Stimulated activated CD4-positive, alpha-beta T cell treated with anti-CD3 and anti-CD28 coated beads, Interleukin-2, amount 100 ng/mL, for 4 hours (primary cell): ENCODE results near the gene OR1F1.
"Not testable (repeated sequence)": the region's sequence is repeated elsewhere in the genome, so short reads cannot be mapped to it uniquely, and the experiment has no call there.

Source experiments
- DNase-seq: peaks from one replicate; pipeline ENCODE4 v3.0.0-alpha.2; 2020; ENCODE audit warnings: low read depth

OR1F1 gene

DNA sequence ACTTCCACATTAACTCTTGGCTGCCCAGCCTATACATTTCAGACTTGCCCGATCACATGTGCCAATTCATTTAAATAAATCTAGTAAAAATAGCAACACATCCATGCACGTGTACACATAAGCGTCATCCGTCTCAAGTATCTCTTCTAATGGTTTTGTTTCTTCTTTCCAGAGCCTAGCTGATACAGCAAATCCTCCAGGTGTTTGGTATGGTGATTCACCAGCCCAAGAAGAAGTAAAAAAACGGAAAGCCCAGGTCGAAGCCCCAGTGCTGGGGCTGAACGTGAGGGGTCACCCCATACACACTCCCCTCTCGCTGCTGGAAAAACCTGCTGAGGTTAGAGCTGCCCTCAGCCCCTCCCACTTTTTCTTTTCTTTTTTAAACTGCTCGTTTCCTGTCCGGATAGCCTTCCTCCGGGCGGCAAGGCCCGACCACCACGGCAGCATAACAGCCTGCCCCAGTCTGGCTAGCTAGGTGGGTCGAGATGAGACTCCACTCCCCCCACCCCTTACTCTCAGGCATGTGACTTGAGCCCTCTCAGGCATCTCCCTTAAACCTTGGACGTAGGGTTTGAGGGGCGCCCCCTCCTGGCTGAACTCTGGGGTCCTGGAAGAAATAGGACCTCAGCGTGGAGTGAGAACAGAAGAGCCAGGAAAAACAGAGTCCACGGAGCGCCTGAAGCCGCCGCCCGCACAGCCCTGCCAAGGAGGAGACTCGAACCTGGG, 13.9 kb upstream of the OR1F1 start:
- no peak for DNase-seq

DNA sequence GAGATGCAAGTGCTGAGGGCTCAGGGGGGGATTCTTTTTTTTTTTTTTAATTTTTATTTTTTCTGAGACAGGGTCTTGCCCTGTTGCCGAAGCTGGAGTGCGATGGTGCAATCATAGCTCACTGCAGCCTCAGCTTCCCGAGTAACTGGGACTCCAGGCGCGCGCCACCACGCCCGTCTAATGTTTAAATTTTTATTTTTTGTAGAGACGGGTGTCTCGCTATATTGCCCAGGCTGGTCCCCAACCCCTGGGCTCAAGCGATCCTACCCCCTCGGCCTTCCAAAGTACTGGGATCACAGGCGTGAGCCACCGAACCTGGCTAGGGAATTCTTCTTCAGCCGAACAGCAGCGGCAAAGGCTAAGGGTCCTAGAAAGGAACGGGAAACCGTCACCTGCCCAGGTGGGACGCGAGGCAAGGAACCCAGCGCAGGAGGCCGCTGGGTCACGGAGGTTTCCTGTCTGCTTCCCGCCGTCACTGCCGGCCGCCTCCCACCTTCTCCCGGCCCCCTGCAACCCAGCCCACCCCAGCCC, 13.3 kb upstream of the OR1F1 start:
- no peak for DNase-seq

DNA sequence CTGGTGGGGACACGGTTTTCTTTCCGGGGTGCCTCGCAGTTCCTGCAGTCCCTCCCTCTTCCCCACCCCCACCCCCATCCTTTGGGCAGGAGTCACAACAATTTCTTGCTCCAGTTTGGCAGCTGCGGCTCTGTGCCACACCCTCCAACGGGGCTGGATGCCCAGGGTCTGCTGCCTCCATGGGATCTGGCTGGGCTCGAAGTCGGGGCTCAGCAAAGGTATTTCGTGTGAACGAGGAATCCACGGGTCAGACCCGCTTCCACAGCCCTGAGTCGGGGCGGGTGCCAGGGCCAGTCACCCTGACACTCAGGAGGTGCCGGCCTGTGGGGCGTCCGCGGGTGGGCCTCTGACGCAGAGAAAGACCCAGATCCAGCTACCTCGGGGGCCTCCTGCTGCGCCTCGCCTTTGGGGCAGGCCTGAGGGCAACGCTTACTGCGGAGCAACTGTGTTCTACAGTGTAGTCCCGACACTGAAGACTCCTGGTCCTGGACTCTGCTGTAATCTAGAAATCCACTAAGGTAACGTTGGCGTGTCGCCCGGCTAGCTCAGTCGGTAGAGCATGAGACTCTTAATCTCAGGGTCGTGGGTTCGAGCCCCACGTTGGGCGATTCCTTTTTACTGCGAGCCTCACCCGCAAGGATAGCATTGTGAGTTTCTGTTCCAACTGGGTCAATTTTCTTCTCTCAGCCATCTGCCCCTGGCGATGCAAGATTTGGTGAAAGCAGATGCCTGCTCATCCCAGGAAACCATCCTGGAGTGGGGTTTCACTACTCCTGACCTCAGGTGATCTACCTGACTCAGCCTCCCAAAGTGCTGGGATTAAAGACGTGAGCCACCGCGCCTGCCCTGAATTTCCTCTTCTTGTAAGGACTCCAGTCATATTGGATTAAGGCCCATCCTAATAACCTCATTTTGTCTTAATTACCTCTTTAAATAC, 12.6 kb upstream of the OR1F1 start:
- no peak for DNase-seq

DNA sequence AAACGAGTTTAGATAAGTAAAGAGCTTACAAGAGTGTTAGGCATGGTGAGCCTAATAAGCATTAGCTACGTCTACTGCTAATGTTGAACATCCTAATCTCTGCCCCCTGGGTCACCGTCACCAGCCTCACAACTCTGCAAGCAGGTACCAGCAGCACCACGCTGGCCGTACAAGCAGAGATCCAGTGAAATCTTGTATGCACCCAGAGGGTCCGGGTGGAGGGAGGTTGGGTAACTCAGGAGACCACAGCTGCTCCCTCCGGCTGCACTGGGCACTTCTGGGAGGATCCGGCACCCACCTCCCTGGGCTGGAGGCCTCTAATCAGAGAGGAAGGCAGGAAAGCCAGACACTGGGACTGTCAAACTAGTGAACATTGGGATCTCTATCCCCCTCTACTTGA, 8.4 kb upstream of the OR1F1 start:
- DNase-seq: no peak

DNA sequence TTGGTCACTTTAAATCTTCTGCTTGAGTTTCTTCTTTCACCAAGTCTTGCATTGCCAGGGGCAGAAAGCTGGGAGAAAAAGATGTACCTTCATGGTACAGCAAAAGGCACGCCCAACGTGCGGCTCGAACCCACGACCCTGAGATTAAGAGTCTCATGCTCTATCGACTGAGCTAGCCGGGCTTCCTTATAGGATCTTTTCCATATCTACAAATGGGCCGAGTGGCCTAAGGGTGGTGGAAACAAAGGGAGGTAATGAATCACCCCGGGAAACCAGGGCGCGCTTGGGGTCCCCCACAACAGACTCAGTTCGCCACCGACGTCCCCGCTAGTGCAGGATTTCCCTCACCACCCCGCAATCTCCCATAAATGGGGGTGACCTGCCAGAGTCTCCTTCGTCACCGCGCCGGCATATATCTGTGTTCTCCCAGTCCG, 7.5 kb upstream of the OR1F1 start:
- DNase-seq: no peak

DNA sequence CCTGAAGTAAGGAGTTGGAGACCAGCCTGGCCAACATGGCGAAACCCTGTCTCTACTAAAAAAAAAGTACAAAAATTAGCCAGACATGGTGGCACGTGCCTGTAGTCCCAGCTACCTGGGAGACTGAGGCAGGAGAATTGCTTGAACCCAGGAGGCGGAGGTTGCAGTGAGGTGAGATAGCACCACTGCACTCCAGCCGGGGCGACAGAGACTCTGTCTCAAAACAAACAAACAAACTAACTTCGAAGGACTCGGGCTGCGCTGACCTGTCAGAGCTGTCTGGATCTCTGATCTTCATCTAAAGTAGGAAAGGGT, 5.8 kb upstream of the OR1F1 start:
- not testable (repeated sequence) for DNase-seq

DNA sequence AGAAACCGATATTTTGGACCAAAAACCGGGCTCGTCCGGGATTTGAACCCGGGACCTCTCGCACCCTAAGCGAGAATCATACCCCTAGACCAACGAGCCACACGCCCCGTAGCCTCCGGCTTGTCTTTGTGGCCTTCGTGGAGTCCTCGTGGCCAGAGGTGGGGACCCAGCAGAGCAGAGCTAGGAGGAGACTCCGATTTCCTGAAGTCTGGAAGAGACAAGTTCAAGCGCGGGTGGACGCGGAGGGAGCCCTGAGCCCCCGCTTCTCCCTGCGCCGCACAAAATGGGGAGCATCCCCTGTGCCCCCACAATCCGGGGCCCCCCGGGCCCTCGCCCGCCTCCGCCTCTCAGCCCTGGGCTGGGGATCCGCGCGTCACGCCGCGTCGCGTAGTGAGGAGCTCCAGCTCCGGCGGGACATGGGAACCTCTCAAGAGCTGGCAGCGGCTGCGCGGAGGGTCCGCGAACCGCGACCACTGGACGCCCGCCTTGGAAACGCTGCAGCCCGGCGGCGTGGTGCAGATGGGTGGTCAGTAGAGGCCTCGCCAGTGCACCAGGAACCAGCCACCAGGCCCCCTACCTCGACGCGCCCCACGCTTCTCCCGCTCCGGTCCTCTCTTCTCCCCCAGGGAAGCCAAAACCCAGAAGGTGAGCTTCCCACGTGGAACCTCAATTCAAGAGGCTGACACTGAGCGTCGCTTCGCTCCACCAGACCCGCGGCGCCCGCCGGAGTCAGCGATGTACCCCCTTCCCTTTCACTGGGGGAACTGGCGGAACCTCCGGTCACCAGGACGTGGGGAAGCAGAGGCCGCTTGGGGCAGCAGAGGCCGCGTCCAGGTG, 5.2 kb upstream of the OR1F1 start:
- DNase-seq: no peak

DNA sequence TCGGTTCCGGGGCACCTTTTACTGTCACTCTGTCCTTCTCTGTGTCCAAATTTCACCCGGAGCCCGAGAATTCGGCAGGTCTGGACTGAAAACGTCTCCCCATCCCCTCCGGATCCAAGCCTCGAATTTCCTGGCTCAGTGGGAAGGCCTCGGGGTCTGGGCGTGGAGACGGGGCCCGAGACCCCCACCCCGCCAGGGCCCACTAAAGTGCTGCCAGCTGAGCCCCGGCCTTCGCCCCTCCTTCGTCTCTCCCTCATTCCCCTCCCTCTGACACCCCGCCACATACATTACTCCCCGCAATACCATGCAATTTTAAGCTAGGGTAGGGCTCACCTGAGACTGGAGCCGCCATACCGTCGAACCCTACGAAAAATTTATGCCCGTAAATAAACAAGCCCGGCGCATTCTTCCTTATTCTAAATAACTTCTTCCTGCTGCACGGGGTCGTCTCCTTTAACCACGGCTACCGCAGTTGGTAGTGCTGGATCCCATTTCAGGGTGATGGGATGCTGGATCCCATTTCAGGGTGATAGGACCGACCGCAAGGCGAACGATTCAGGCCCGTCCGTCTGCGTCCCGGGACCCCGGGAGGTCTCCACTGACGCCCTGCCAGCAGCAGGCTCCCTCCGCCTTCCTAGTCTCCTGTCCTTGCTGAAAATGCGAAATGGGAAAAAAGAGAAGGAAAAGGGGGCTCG, 4.4 kb upstream of the OR1F1 start:
- no peak for DNase-seq

DNA sequence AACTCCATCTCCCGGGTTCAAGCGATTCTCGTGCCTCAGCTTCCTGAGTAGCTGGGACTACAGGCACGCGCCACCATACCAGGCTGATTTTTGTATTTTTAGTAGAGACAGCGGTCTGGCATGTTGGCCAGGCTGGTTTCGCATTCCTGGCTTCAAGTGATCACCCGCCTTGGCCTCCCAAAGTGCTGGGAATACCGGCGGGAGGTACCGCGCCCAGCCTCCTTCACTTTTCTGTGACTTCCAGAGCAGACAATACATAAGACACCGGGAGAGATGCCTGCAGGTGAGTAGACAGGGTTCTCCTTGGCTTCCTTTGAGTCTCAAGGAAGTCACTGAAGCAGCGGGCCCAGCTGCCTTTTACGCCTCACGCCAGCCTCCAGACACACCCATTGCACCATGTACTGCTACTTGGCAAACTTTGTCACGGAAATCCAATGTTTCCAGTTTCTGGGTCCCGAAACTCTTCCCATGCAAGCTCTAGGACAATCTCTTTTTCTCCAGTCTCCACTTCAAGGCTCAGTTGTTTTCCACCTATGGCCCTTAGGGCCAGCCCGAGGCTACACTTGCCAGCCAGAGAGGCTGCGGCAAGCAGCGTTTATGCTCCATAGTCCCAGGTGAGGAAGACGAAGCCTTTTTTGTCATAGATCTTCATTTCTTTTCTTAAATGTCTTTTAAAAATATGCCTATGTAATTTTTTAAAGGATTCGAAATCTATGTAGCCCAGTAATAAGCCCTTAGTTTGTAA, 886 bp upstream of the OR1F1 start:
- DNase-seq: no peak

DNA sequence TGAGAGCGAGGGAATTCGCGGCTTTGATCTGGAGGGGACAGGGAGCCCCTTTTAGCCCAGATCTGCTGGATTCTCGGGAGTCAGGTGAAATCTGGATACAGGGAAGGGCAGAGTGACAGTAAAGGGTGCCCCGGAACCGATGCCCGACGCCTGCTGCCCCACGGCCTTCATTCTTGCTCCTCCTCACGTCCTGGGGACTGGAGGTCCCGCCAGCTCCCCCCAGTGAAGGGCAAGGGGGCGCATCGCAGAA, 596 bp downstream of the OR1F1 start:
- DNase-seq: no peak

DNA sequence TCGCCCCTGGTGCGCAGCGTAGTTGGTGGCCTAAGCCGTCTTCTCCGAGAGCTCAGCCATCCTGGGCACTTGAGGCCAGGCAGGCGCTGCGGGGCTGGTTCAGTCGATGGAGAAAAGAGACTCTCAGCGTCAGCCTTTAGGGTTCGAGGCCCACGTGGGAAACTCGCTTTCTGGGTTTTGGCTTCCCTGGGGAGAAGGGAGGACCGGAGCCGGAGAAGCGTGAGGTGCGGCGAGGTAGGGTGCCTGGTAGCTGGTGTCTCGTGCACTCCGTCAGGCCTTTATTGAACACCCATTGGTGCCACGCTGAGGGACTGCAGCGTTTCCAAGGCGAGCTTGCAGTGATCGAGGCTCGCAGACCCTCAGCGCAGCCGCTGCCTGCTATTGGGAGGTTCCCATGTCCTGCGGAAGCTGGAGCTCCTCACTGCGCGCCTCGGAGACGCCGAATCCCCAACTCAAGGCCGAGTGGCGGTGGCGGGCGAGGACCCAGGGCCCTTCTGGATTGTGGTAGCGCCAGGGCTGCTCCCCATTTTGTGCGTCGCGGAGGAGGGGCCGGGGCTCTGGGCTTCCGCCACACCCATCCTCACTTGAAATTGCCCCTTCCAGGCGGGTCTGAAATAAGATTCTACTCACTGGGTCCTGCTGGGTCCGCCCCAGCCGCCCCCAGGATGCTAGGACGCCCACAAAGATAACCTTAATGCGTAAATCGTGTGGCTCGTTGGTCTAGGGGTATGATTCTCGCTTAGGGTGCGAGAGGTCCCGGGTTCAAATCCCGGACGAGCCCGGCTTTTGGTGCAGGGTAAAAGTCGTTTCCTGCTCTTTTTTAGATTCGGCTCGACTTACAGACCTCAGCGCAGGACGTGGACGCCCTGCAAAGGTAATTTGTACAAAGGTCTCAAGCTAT, 1.2 kb downstream of the OR1F1 start:
- no peak for DNase-seq

DNA sequence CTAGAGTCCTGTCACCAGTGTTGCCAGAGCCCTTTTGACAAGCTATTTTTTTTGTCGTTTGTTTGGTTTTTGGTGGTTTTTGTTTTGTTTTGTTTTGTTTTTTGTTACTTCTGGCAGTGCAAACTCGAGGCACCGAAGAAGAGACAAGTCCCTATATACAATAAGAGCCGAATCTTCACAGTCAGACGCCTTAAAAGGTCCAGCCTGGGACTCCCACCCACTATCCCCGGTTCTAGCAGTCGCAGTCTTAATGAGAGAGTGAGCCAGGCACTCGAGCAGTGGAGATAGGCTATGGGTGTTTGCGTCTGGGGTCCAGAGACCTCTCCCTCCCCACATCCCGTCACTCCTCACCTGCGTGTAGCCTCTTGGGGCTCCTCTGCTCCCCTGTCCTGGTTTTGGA, 1.9 kb downstream of the OR1F1 start:
- DNase-seq: no peak

DNA sequence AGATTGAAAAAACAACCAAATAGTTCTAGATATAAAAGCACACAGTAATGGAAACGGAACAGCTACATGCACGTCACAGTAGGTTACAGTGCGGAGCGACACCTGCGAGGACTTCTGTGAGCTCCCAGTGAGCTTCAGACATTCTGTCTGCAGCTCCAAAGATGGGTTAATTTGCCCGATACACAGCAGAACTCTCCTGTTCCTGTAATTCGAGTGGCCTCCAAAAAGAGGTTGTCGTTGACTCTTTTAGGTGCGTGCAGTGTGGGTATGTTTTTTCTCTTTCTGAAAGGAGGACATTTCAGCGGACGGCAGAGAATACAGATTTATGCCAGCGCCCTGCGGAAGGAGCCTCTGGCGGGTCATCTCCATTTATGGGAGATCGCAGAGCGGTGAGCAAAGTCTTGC, 2.9 kb downstream of the OR1F1 start:
- no peak for DNase-seq

DNA sequence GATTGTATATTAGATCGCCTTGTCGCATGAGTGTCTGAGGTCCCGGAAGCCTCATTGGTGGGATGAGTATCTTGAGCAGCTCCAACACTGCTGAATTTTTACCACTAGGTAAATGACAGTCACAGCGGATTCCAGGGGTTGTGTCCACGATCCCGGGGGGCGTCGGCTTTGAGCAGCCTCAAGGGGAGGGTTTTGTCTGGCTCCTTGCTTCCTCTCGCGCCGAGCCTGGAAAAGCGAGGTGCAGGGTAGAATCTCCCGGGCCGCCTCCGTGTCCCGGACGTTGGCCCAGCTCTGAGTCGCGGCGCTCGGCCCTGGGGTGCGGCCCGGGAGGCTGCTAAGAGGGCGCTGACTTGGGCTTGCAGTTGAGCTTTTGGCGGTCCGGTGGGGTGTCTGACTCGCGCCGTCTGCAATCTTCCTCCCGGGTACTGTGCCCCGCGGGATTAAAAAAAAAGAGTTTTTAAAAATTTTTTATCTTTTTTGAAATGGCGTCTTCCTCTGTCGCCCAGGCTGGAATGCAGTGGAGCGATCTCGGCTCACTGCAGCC, 4.5 kb downstream of the OR1F1 start:
- no peak for DNase-seq

DNA sequence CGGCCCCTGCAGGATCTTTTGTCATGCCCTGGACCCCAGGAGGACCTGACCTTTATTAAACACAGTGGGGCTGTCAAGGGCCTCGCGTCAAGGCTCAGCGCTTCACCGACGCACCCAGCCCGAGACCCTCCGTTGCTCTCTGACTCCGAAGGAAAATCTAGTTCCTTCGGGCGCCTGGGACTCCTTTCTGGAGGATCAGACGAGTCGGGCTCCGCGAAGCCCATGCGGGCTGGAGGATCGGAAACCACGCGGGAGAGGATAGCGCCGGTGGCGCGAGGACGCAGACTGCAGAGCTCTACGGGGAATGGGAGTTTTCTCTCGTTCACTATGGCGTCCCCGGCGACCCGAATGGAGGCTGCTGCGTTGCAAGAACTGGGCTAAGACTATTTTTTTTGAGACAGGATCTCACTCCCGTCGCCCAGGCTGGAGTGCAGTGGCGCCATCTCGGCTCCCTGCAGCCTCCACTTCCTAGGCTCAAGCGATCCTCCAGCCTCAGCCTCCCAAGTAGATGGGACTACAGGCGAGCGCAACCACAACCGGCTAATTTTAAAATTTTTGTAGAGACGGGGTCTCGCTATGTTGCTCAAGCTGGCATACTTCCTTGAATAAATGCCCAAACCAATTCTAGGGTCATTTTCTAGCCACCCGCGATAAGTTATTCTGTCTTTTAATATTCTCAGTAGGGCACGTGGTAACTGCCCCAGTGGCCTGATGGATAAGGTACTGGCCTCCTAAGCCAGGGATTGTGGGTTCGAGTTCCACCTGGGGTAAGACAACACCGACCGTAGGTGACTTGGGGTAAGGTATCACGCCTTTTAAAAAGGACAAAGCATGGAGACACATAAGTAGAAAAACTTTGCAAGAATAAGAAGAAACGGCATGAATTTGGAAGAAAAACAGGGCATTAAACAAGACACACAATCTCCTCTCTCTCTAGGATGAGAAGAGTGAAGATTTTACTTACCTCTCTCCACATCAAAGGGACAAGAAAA, 5.5 kb downstream of the OR1F1 start:
- no peak for DNase-seq

DNA sequence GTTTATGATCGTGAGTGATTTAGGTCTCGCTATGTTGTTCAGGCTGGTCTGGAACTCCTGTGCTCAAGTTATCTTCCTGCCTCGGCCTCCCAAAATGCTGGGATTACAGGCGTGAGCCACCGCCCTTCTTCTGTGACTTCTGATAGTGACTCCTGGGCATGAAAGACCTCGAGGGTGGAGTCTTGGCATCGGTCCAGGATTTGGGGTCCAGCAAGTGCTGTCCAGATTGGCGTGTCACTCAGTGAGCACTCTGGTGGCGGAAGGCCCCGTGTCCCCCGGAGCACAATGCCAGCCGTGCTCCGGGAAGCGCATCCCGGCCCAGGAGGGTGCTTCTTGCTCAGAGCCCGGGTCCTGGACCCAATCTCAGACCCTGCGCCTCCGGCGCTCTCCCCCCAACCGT, 6.8 kb downstream of the OR1F1 start:
- no peak for DNase-seq

DNA sequence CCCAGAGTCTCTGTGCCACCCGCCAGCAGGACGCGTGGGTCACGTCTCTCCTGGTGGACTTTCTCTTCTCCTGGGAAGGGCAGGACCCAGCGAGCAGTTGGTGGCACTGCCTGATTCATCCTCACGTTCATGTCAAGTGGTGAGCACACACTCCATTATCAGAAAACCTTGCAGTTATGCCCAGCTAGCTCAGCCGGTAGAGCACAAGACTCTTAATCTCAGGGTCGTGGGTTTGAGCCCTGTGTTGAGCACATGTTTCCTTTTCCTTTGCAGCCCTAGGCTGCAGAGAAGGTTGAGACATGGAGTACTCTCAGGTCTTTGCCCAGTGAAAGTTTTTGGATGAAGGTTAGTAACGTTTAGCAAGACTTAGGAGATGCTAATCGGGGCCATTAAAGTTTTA, 8.0 kb downstream of the OR1F1 start:
- DNase-seq: no peak

DNA sequence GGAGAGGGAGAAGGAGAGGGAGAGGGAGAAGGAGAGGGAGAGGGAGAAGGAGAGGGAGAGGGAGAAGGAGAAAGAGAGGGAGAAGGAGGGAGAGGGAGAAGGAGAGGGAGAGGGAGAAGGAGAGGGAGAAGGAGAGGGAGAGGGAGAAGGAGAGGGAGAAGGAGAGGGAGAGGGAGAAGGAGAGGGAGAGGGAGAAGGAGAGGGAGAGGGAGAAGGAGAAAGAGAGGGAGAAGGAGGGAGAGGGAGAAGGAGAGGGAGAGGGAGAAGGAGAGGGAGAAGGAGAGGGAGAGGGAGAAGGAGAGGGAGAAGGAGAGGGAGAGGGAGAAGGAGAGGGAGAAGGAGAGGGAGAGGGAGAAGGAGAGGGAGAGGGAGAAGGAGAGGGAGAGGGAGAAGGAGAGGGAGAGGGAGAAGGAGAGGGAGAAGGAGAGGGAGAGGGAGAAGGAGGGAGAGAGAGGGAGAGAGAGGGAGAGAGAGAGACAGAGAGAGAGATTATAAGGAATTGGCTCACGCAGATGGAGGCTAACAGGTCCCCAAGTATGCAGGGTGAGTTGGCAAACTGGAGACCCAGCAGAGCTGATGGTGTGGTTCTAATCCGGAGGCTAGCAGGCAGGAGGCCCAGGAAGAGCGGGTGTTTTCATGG, 9.8 kb downstream of the OR1F1 start:
- DNase-seq: not testable (repeated sequence)
